AG04449 (cell line): ENCODE data around the gene SLIT3.

Experiments used
- CTCF ChIA-PET: fragments of 350-600 bp; formaldehyde crosslinking; extraction: SDS; loops from one replicate; lab custom pipeline; 2021; ENCODE audit warnings: antibody characterized with exemption; lab: Yijun Ruan, JAX
- POLR2A ChIA-PET: fragments of 400-600, 350-600 bp; formaldehyde crosslinking; extraction: SDS; loops from one replicate; lab custom pipeline; 2020; ENCODE audit warnings: antibody characterized with exemption, inconsistent platforms; lab: Yijun Ruan, JAX
- DNase-seq: peaks from one replicate; pipeline ENCODE4 v3.0.0-alpha.2; 2010; ENCODE audit warnings: low read depth, low spot score
- H3K4me3 ChIP-seq: 2 replicates; pipeline ENCODE4 v1.5.1; 2011; ENCODE audit warnings: low read depth, mild to moderate bottlenecking, control low read depth, low read length
- CTCF ChIP-seq: IDR thresholded peaks from one replicate; pipeline ENCODE4 v1.5.1; 2011; ENCODE audit warnings: mild to moderate bottlenecking, moderate library complexity, low read length, control low read depth, inconsistent platforms; ENCODE audit not compliant: insufficient read depth; ENCODE audit errors: missing control alignments

SLIT3 gene

DNA sequence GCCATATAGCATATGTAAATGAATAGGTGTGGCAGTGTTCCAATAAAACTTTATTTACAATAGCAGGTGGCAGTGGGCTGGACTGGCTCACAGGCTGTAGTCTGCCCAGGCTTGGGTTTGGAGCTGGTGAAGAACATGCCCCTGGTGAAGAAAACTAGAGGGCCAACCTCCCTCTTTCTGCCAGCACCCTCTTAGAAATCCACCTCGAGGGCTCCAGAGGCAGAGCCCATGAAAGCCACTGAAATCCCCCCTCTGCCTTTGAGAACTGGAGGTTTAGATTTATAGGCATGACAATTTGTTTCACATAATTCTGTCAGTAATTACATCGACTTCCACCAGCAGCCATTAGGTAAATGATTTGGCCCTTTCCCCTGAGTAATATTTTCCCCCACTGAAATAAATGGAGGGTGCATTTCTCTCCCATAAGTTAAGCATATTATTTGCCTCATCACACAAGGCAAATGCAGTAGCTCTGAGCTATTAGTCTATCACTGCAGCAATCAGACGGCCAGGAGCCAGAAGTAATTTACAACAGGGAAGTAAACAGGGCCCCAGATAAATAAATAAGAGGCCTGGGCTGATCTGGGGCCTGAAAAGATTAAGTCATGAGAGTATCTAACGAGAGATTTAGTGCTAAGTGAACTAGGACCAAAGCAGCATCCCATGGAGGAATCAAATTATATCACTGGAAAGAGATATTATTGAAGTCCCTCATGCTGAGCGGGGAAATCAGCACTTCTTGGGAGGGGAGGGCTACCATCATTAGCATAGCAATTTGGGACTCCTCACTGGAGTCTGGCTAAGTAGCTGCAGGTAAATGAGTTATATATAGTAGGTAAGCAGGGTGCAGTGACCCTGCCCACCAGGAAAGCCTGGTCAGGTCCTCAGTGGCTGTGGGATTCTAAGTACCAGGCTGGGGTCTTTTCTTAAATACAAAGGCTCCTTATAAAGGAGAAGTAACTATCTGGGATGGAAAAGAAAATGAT, 123.9 kb downstream of the SLIT3 start:
- ChIA-PET CTCF (no interaction called here), POLR2A (no interaction called here)
- no peak overlapping the region for H3K4me3 ChIP-seq

GRCh38 chr5:169175733-169176132, 125.2 kb downstream of the SLIT3 start:
- TF ChIP-seq CTCF = no peak
- DNase-seq = no peak
- H3K4me3 ChIP-seq = no peak overlapping the region
- ChIA-PET CTCF (no interaction called here), POLR2A (no interaction called here)

More for the DNA sequence above, 123.9 kb downstream of the SLIT3 start:
- no peak for TF ChIP-seq CTCF
- DNase-seq = no peak

DNA sequence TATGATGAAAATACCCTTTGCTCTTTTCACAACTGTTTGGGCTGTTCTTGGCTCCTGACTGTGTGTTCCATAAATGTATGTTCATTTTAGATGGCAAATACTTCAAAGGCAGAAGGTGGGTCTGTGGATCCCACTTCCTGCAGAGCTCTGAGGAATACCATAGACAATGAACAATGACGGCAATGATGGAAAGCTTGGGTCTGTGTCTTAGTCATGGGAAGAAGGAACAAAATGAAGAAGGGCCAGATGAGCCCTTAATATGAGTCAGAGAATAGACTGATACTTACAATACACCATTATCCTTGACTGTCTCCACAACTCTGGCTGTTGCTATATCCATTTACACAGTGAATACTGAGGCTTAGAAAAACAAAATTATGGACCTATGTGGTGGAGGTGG, 126.0 kb downstream of the SLIT3 start:
- POLR2A ChIA-PET = no interaction called here
- no peak for TF ChIP-seq CTCF
- CTCF ChIA-PET = interaction anchor here (3.0 kb wide), 1 partner anchor 14 kb away, joined by 7 read pairs; no protein-coding TSS in a partner anchor
- H3K4me3 ChIP-seq = no peak overlapping the region
- no peak for DNase-seq

DNA sequence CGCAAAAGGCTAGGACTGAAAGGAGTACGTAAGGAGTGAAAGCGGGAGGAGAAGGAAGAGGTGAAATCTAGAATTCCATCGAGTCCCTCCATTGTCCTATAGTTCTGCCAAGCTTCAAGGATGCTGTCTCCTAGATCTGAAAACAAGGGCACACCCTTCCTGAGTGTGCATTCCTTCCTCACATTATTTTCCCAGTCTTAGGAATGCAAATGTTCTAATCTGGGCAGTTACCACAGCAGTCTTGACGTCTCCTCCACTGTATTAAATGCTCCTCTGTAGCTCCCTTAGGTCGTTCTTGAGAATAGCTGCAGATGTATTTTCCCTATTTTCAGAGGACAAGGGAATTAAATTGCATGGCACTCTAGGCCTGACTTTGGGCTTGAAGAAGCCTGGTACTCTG, 127.6 kb downstream of the SLIT3 start:
- DNase-seq = no peak
- ChIA-PET CTCF (interaction anchor here (1.4 to 3.0 kb wide), 3 partner anchors 9 to 116 kb away, joined by 3 to 7 read pairs (median 7); no protein-coding TSS in a partner anchor), POLR2A (interaction anchor here (0.6 to 1.0 kb wide), 2 partner anchors 11 to 387 kb away, joined by 3 read pairs; no protein-coding TSS in a partner anchor)
- H3K4me3 ChIP-seq = no peak overlapping the region
- TF ChIP-seq CTCF = no peak

- TF ChIP-seq CTCF = no peak
- ChIA-PET POLR2A (no interaction called here), CTCF (interaction anchor here (1.2 kb wide), 1 partner anchor 10 kb away, joined by 3 read pairs; no protein-coding TSS in a partner anchor)
- H3K4me3 ChIP-seq = no peak overlapping the region
- DNase-seq = no peak
Measured at GRCh38 chr5:169171515-169171914, 129.4 kb downstream of the SLIT3 start.

- no peak for TF ChIP-seq CTCF
- ChIA-PET POLR2A (no interaction called here), CTCF (no interaction called here)
- no peak overlapping the region for H3K4me3 ChIP-seq
- DNase-seq = no peak
Measured at GRCh38 chr5:169169783-169170182, 131.2 kb downstream of the SLIT3 start.
